Type B pancreatic cell (in vitro differentiated cells): ENCODE results near the gene MLLT3. TPM values are rescaled to one million over a fixed set of nuclear protein-coding genes. Genes with fewer than 3 reads are reported as not detected.

Experiments
- DNase-seq: peaks from one replicate; pipeline ENCODE4 v3.0.0; 2021; ENCODE audit warnings: mixed read lengths; ENCODE audit not compliant: unreplicated experiment; ENCODE audit errors: extremely low spot score
- H3K27ac Mint-ChIP-seq: 2 replicates; pipeline ENCODE4 v1.8.0; 2021; ENCODE audit warnings: mild to moderate bottlenecking, mixed read lengths
- H3K27me3 Mint-ChIP-seq: 2 replicates; pipeline ENCODE4 v1.8.0; 2021; ENCODE audit warnings: mixed read lengths
- H3K36me3 Mint-ChIP-seq: 2 replicates; pipeline ENCODE4 v1.8.0; 2021; ENCODE audit warnings: mixed read lengths
- H3K4me1 Mint-ChIP-seq: one replicate; pipeline ENCODE4 v1.8.0; 2021; ENCODE audit warnings: mixed read lengths; ENCODE audit not compliant: unreplicated experiment
- H3K4me3 Mint-ChIP-seq: 2 replicates; pipeline ENCODE4 v1.8.0; 2021; ENCODE audit warnings: mild to moderate bottlenecking, mixed read lengths
- H3K9me3 Mint-ChIP-seq: 2 replicates; pipeline ENCODE4 v1.8.0; 2021; ENCODE audit warnings: mixed read lengths
- total RNA-seq: library from RNA; stranded (reverse); gene quantifications from 2 replicates; pipeline ENCODE4 v1.2.1, GENCODE V29; 2021; ENCODE audit warnings: low replicate concordance
- TF ChIP-seq, protein P1 (sequence below): fragments of 200-600 bp; sonication (generic); conservative IDR thresholded peaks from 2 replicates; pipeline ENCODE4 v1.5.0; 2021; ENCODE audit warnings: antibody characterized with exemption, mild to moderate bottlenecking

Gene MLLT3
- total RNA-seq, 1 donor from 2014 or later = 44.2 TPM

GRCh38 chr9:20376731-20377375 lies 245.4 kb downstream of the MLLT3 start:
- no peak overlapping the region for H3K4me3 Mint-ChIP-seq
- H3K27me3 Mint-ChIP-seq = no peaks in the 10 kb centered on the region
- H3K36me3 Mint-ChIP-seq = peaks cover 18% of the 10 kb centered on the region
- TF ChIP-seq, protein P1, sequence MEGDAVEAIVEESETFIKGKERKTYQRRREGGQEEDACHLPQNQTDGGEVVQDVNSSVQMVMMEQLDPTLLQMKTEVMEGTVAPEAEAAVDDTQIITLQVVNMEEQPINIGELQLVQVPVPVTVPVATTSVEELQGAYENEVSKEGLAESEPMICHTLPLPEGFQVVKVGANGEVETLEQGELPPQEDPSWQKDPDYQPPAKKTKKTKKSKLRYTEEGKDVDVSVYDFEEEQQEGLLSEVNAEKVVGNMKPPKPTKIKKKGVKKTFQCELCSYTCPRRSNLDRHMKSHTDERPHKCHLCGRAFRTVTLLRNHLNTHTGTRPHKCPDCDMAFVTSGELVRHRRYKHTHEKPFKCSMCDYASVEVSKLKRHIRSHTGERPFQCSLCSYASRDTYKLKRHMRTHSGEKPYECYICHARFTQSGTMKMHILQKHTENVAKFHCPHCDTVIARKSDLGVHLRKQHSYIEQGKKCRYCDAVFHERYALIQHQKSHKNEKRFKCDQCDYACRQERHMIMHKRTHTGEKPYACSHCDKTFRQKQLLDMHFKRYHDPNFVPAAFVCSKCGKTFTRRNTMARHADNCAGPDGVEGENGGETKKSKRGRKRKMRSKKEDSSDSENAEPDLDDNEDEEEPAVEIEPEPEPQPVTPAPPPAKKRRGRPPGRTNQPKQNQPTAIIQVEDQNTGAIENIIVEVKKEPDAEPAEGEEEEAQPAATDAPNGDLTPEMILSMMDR = no peak
- H3K9me3 Mint-ChIP-seq = peaks cover 1% of the 10 kb centered on the region
- peaks cover 31% of the 10 kb centered on the region for H3K4me1 Mint-ChIP-seq
- no peak for DNase-seq
- no peak overlapping the region for H3K27ac Mint-ChIP-seq

DNA sequence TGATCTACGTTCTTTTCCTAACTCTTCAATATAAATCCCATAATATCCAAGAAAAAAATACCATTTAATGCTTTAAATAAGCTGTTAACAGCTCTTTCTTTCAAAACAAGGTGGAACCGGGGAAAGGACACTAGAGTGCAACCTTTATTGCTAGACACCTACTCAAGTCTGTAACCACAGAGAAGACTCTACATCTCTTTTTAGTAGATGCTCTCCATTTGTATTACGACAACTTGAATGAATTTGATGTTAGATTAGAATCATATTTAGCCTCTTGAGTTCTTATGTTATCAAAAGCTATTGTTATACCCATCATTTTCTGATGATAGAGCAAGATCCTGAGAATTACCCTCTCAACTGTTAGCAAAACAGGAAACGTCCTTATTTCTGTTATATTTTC lies 246.3 kb downstream of the MLLT3 start:
- no peaks in the 10 kb centered on the region for H3K27me3 Mint-ChIP-seq
- H3K4me3 Mint-ChIP-seq = no peak overlapping the region
- H3K27ac Mint-ChIP-seq = no peak overlapping the region
- no peak for DNase-seq
- peaks cover 20% of the 10 kb centered on the region for H3K36me3 Mint-ChIP-seq
- TF ChIP-seq, protein P1 = no peak
- peaks cover 8% of the 10 kb centered on the region for H3K9me3 Mint-ChIP-seq
- H3K4me1 Mint-ChIP-seq = peaks cover 31% of the 10 kb centered on the region

DNA sequence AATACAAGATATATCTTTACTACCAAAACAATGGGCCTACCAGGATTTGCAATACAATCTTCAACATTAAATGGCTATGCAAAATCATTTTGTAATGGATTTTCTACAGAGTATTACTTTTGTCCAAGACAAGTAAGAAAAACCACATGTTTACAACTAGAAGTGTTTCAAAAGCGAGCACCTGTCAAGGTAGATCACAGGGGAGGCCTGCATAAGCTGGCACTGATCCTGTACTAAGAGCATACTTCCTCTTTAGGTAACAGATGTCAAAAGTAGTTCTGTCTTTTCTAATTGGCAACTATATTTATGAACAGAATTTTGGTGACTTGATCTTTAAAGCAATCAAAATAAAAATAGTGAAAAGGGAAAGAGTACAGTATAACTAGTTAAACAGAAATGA lies 249.0 kb downstream of the MLLT3 start:
- no peak overlapping the region for H3K27ac Mint-ChIP-seq
- H3K4me3 Mint-ChIP-seq = no peak overlapping the region
- TF ChIP-seq, protein P1 = no peak
- no peaks in the 10 kb centered on the region for H3K27me3 Mint-ChIP-seq
- no peak for DNase-seq
- H3K9me3 Mint-ChIP-seq = peaks cover 8% of the 10 kb centered on the region
- H3K36me3 Mint-ChIP-seq = peaks cover 21% of the 10 kb centered on the region
- H3K4me1 Mint-ChIP-seq = peaks cover 18% of the 10 kb centered on the region

DNA sequence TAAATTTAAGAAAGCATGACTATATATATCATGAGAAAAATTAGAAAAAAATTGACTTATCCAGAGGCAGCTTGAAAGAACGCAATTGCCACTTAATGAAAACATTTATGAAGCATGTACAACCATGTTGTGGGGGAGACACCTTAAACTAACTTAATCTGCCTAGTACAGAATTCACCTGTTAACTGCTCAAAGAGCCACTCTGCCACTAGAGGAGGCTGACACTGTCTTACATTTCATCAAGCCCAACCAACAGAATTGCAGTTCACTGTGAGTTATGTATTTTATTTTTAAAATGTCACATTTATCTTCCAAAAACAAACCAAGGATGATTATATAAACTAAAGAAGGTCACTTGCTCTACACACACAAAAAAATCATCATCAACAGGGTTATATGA lies 252.9 kb downstream of the MLLT3 start:
- TF ChIP-seq, protein P1 = no peak
- no peak for DNase-seq
- Mint-ChIP-seq H3K4me3 (no peak overlapping the region), H3K36me3 (peaks cover 22% of the 10 kb centered on the region), H3K9me3 (peaks cover 14% of the 10 kb centered on the region), H3K4me1 (peaks cover 3% of the 10 kb centered on the region), H3K27ac (no peak overlapping the region), H3K27me3 (no peaks in the 10 kb centered on the region)

- TF ChIP-seq, protein P1 = no peak
- Mint-ChIP-seq H3K4me1 (peaks cover 10% of the 10 kb centered on the region), H3K9me3 (peaks cover 14% of the 10 kb centered on the region), H3K27me3 (no peaks in the 10 kb centered on the region), H3K27ac (no peak overlapping the region), H3K4me3 (no peak overlapping the region), H3K36me3 (peaks cover 23% of the 10 kb centered on the region)
- no peak for DNase-seq
Observed at GRCh38 chr9:20367855-20368254, 254.4 kb downstream of the MLLT3 start.
